SK-N-MC (cell line): Measurements from ENCODE around the gene HOTAIR.

ENCODE experiments used
- EZH2 ChIP-seq: fragments of 200-600 bp; sonication (generic); IDR thresholded peaks from one replicate; pipeline ENCODE4 v1.6.1; 2017; ENCODE audit warnings: antibody characterized with exemption
- POLR2AphosphoS5 ChIP-seq: IDR thresholded peaks from 2 replicates; pipeline ENCODE4 v1.6.1; 2012; ENCODE audit warnings: mild to moderate bottlenecking, low read depth, low read length, borderline replicate concordance

- no peak for TF ChIP-seq POLR2AphosphoS5
- TF ChIP-seq EZH2 = no peak
Measured at GRCh38 chr12:53990311-53991076, 15.7 kb upstream of the HOTAIR start.
